Sciatic nerve (tissue), 2 donors: ENCODE data around the gene ZDHHC14. TPM values are rescaled to one million over a fixed set of nuclear protein-coding genes. Genes with fewer than 3 reads are reported as not detected.
"Not testable (repeated sequence)": the region's sequence is repeated elsewhere in the genome, so short reads cannot be mapped to it uniquely, and the experiment has no call there.

ENCODE experiments used
- ATAC-seq: fragments of 200-7000 bp; cut with Tn5 transposase; one replicate; pipeline ENCODE4 v1.9.1; 2020; ENCODE audit warnings: mild to moderate bottlenecking, moderate library complexity
- DNase-seq: peaks from one replicate; pipeline ENCODE4 v3.0.0-alpha.2; 2020; ENCODE audit warnings: low spot score
- intact Hi-C: fragments of 100-400 bp; cut with DNase I; formaldehyde crosslinking; loops from one replicate; pipeline ENCODE4 v1.14.2; 2022
- total RNA-seq: library from RNA; stranded (reverse); fragmentation: NEBNext Ultra II Directional; extraction: Animal tissue kit (Norgen Biotek cat#: 25700); gene quantifications from one replicate; pipeline ENCODE4 v1.2.1, GENCODE V29; 2021
- donor health status: DM: no; HTN: no; CAD: no.
- donor health status: DM: no; HTN: no; CAD: no.

The ZDHHC14 gene
- total RNA-seq, 1 donor from 2014 or later, result 19.1 TPM

- intact Hi-C loops, result no loop called here
- DNase-seq (no peak), ATAC-seq (no peak)
Observed at GRCh38 chr6:157457787-157458186, 76.8 kb downstream of the ZDHHC14 start.

DNA sequence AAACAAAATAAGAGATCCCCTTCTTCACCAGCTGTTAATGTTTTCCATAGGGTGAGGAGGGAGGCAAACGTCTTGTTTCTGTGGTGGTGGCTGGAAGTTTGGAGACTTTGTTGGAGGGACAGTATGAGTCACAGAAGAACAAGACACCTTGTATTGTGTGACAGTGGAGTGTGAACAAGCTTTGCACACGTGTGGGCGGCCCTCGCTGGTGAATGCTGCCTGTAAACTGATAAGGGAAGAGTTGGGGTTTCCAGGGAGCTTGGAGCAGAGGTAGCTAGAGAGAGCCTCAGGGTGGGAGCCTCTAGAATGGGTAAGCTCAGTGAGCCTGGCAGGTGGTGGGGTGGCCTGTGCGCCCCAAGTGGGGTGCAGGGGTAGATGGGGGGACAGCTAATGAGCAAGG, 78.3 kb downstream of the ZDHHC14 start:
- intact Hi-C loops, result no loop called here
- ATAC-seq (no peak), DNase-seq (no peak)

GRCh38 chr6:157460182-157460999, 79.4 kb downstream of the ZDHHC14 start:
- no peak for ATAC-seq
- intact Hi-C loops, result no loop called here
- DNase-seq, result no peak

- peak; percentile 42 for ATAC-seq
- no peak for DNase-seq
- intact Hi-C loops, result no loop called here
Observed at GRCh38 chr6:157461000-157461915, 80.3 kb downstream of the ZDHHC14 start.

GRCh38 chr6:157462956-157463742, 82.2 kb downstream of the ZDHHC14 start:
- intact Hi-C loops, result no loop called here
- DNase-seq (no peak), ATAC-seq (no peak)

GRCh38 chr6:157463743-157464135, 82.7 kb downstream of the ZDHHC14 start:
- DNase-seq, intact Hi-C loops, ATAC-seq: not testable (repeated sequence)

- ATAC-seq, result peak; percentile 36
- intact Hi-C loops, result no loop called here
- DNase-seq, result no peak
Observed at GRCh38 chr6:157464653-157465535, 83.9 kb downstream of the ZDHHC14 start.

GRCh38 chr6:157466342-157466648, 85.3 kb downstream of the ZDHHC14 start:
- ATAC-seq, result no peak
- DNase-seq, result no peak
- intact Hi-C loops, result no loop called here

- ATAC-seq, DNase-seq, intact Hi-C loops: not testable (repeated sequence)
Observed at GRCh38 chr6:157467339-157467738, 86.3 kb downstream of the ZDHHC14 start.

DNA sequence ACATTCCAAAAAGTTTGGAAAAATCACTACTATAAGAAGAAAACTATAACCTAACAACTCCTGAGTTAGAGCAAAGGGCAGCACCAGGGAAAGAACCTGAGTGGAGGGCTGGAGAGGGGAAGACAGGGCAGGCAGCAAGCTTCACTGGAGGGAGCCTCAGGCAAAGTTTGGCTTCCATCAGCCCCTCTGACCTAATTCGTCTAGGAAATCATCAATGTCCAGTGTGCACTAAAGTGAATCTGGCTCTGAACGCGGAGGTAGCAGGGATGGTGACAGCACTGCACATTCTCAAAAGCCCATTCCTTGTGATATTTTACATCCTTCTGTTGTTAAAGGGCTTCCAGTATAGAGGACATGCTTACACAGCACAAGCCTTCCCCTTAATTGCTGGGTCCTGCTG, 87.1 kb downstream of the ZDHHC14 start:
- ATAC-seq (no peak), DNase-seq (no peak)
- intact Hi-C loops, result no loop called here

DNA sequence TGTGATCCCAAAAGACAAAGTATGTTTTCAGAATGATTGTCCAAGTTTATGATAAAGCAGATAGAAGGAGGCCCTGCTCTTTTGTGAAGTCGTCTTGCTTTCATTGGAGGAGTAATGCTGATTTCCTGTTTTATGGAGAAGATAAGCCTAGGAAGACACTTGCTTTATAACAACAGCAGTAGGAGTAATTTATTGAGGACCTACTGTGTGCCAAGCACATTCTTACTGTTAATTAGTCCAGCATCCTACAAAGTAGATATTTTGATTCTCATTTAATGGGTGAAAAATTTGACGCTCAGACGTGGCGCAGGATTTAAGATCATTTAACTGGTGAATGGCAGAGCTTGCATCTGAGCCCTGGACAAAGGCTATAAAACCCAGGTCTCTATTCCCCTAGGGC, 87.6 kb downstream of the ZDHHC14 start:
- ATAC-seq, result no peak
- intact Hi-C loops, result no loop called here
- no peak for DNase-seq

DNA sequence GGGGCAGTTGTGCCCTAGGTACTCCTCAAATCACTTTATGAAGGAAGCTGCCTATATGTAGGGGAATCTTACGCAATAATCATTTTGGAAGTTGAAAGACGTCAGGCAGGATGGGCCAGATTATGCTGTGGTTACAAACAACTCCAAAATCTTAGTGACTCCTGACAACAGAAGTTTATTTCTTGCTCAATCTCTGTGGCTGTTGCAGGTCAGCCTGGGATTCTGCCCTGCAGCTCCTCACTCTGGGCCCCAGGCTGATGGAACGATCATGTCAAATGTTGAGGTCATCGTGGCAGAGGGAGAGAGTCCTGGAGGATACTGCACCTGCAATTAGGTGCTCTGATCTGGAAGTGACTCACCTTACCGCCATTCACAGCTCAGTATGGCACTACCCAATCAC, 88.4 kb downstream of the ZDHHC14 start:
- intact Hi-C loops, result no loop called here
- DNase-seq (no peak), ATAC-seq (peak; percentile 70)

GRCh38 chr6:157471077-157471686, 90.2 kb downstream of the ZDHHC14 start:
- intact Hi-C loops, result no loop called here
- no peak for DNase-seq

GRCh38 chr6:157471895-157472686, 91.1 kb downstream of the ZDHHC14 start:
- DNase-seq (no peak), ATAC-seq (no peak)
- intact Hi-C loops, result no loop called here

More at GRCh38 chr6:157471077-157471686, 90.2 kb downstream of the ZDHHC14 start:
- no peak for ATAC-seq

- DNase-seq (no peak), ATAC-seq (no peak)
- intact Hi-C loops, result no loop called here
Observed at GRCh38 chr6:157476797-157477196, 95.8 kb downstream of the ZDHHC14 start.

DNA sequence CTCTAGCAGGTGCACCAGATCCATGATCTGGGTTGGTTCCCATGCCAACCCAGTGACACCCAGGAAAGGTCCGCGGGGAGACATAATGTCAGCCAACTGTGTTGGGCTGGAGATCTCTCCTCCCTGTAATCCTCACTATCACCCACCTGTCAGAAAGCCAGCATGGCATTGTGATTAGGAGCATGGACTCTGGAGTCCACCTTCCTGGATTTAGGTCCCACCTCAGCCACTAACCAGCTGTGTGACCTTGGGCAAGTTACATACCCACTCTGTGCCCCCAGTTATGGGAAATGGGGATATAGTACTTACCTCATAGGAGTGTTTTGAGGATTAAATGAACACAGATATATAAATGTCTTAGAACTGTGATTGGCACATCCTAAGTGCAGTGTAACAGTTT, 97.9 kb downstream of the ZDHHC14 start:
- no peak for ATAC-seq
- no peak for DNase-seq
- intact Hi-C loops, result no loop called here
